ENCODE data around the gene BRD7. TPM values are rescaled to one million over a fixed set of nuclear protein-coding genes. Genes with fewer than 3 reads are reported as not detected.

The BRD7 gene
- total RNA-seq, 1 experiment from 2014 or later, result 122 TPM

DNA sequence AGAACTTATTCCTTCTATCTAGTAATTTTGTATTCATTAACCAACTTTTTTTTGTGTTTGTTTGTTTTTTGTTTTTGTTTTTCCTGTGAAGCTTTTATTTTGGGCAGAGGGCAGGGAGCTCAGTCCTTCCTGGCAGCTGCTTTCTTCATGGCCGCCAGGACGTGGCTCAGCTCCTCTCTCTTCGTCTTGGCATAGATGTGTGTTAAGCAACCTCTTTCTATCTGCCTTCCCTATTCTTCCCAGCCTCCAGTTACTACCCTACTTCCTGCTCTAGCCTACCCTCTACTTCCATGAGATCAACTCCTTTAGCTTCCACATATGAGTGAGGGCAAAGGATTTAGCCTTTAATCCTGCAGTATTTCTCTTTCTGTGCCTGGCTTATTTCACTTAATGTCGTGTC lies 8.2 kb upstream of the BRD7 start (continued):
- TF ChIP-seq STAT6 (CRISPR knock-in tag; conservative IDR thresholded peaks at IDR 0.05; ENCODE audit: low read depth) (no peak), NR1H2 (CRISPR knock-in tag; IDR thresholded peaks at IDR 0.05) (no peak), MXD4 (CRISPR knock-in tag; IDR thresholded peaks at IDR 0.05; ENCODE audit: borderline replicate concordance) (no peak), CDX4 (CRISPR knock-in tag; IDR thresholded peaks at IDR 0.05; ENCODE audit: borderline replicate concordance) (no peak)
- TF ChIP-seq, protein P1, sequence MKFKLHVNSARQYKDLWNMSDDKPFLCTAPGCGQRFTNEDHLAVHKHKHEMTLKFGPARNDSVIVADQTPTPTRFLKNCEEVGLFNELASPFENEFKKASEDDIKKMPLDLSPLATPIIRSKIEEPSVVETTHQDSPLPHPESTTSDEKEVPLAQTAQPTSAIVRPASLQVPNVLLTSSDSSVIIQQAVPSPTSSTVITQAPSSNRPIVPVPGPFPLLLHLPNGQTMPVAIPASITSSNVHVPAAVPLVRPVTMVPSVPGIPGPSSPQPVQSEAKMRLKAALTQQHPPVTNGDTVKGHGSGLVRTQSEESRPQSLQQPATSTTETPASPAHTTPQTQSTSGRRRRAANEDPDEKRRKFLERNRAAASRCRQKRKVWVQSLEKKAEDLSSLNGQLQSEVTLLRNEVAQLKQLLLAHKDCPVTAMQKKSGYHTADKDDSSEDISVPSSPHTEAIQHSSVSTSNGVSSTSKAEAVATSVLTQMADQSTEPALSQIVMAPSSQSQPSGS (CRISPR knock-in tag; IDR thresholded peaks at IDR 0.05; ENCODE audit: borderline replicate concordance, low read depth), result no peak

GRCh38 chr16:50373780-50374179 lies 5.0 kb upstream of the BRD7 start:
- H3K27ac Mint-ChIP-seq, result no peak overlapping the region
- H3K4me1 Mint-ChIP-seq, result peaks cover 11% of the 10 kb centered on the region
- DNase-seq (ENCODE audit: low spot score) (no peak), ATAC-seq (no peak)
- no peaks in the 10 kb centered on the region for H3K9me3 Mint-ChIP-seq
- CTCF ChIA-PET, result interaction anchor here (0.9 to 4.6 kb wide), 6 partner anchors 75 to 433 kb away, joined by 3 to 26 read pairs (median 10); no protein-coding TSS in a partner anchor
- TF ChIP-seq, protein P2, sequence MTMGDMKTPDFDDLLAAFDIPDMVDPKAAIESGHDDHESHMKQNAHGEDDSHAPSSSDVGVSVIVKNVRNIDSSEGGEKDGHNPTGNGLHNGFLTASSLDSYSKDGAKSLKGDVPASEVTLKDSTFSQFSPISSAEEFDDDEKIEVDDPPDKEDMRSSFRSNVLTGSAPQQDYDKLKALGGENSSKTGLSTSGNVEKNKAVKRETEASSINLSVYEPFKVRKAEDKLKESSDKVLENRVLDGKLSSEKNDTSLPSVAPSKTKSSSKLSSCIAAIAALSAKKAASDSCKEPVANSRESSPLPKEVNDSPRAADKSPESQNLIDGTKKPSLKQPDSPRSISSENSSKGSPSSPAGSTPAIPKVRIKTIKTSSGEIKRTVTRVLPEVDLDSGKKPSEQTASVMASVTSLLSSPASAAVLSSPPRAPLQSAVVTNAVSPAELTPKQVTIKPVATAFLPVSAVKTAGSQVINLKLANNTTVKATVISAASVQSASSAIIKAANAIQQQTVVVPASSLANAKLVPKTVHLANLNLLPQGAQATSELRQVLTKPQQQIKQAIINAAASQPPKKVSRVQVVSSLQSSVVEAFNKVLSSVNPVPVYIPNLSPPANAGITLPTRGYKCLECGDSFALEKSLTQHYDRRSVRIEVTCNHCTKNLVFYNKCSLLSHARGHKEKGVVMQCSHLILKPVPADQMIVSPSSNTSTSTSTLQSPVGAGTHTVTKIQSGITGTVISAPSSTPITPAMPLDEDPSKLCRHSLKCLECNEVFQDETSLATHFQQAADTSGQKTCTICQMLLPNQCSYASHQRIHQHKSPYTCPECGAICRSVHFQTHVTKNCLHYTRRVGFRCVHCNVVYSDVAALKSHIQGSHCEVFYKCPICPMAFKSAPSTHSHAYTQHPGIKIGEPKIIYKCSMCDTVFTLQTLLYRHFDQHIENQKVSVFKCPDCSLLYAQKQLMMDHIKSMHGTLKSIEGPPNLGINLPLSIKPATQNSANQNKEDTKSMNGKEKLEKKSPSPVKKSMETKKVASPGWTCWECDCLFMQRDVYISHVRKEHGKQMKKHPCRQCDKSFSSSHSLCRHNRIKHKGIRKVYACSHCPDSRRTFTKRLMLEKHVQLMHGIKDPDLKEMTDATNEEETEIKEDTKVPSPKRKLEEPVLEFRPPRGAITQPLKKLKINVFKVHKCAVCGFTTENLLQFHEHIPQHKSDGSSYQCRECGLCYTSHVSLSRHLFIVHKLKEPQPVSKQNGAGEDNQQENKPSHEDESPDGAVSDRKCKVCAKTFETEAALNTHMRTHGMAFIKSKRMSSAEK (CRISPR knock-in tag; IDR thresholded peaks at IDR 0.05; ENCODE audit: borderline replicate concordance), result no peak
- no peak for TF ChIP-seq TEAD4 (CRISPR knock-in tag; IDR thresholded peaks at IDR 0.05)
- TF ChIP-seq, protein P3, sequence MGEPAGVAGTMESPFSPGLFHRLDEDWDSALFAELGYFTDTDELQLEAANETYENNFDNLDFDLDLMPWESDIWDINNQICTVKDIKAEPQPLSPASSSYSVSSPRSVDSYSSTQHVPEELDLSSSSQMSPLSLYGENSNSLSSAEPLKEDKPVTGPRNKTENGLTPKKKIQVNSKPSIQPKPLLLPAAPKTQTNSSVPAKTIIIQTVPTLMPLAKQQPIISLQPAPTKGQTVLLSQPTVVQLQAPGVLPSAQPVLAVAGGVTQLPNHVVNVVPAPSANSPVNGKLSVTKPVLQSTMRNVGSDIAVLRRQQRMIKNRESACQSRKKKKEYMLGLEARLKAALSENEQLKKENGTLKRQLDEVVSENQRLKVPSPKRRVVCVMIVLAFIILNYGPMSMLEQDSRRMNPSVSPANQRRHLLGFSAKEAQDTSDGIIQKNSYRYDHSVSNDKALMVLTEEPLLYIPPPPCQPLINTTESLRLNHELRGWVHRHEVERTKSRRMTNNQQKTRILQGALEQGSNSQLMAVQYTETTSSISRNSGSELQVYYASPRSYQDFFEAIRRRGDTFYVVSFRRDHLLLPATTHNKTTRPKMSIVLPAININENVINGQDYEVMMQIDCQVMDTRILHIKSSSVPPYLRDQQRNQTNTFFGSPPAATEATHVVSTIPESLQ (CRISPR knock-in tag; IDR thresholded peaks at IDR 0.05), result no peak
- TF ChIP-seq FOXP1 (CRISPR knock-in tag; IDR thresholded peaks at IDR 0.05; ENCODE audit: borderline replicate concordance), result no peak
- TF ChIP-seq PRRX2 (CRISPR knock-in tag; IDR thresholded peaks at IDR 0.05), result no peak
- no peak for TF ChIP-seq NR2C2 (CRISPR knock-in tag; IDR thresholded peaks at IDR 0.05)
- TF ChIP-seq MXD4 (CRISPR knock-in tag; IDR thresholded peaks at IDR 0.05; ENCODE audit: borderline replicate concordance), result no peak
- TF ChIP-seq ZSCAN18 (CRISPR knock-in tag; IDR thresholded peaks at IDR 0.05), result no peak
- POLR2A ChIA-PET, result no interaction called here
- H3K4me3 Mint-ChIP-seq, result no peak overlapping the region
- no peaks in the 10 kb centered on the region for H3K36me3 Mint-ChIP-seq
- no peaks in the 10 kb centered on the region for H3K27me3 Mint-ChIP-seq (ENCODE audit: low read depth)
